CD4-positive, alpha-beta T cell (primary cell): ENCODE data around the gene DCBLD2. TPM values are rescaled to one million over a fixed set of nuclear protein-coding genes. Genes with fewer than 3 reads are reported as not detected.
"Not testable (repeated sequence)": the region's sequence is repeated elsewhere in the genome, so short reads cannot be mapped to it uniquely, and the experiment has no call there.

Experiments used
- ATAC-seq: fragments of 200-7000 bp; cut with Tn5 transposase; one replicate; pipeline ENCODE4 v1.10.0; 2022; ENCODE audit warnings: mild to moderate bottlenecking; ENCODE audit not compliant: poor library complexity
- CTCF ChIA-PET: fragments of 350-600 bp; sonication (Branson Sonifier 250); formaldehyde crosslinking; loops from one replicate; lab custom pipeline; 2021; ENCODE audit warnings: antibody characterized with exemption, inconsistent platforms; lab: Charles Lee
- POLR2A ChIA-PET: fragments of 350-600 bp; sonication (Branson Sonifier 250); formaldehyde crosslinking; loops from one replicate; lab custom pipeline; 2021; ENCODE audit warnings: antibody characterized with exemption, inconsistent platforms; lab: Charles Lee
- DNase-seq, 14 experiments: peaks; one replicate each; pipeline ENCODE4 v3.0.0-alpha.2; 2013 to 2020; ENCODE audit warnings: mixed read lengths in 2 of 14
- H3K27ac ChIP-seq, 2 donors: one replicate each; pipeline versions ENCODE4 v1.5.1 to v1.7.0; 2013; ENCODE audit warnings: low read length in 2 of 2, low read depth in 1 of 2, mild to moderate bottlenecking in 1 of 2
- H3K27me3 ChIP-seq, 2 experiments: 1 replicate in 1 of 2; 2 replicates in 1 of 2; pipeline versions ENCODE4 v1.6.1 to v1.7.0; 2013; ENCODE audit warnings: low read length in 2 of 2, control low read depth in 1 of 2, mild to moderate bottlenecking in 1 of 2, moderate library complexity in 1 of 2; ENCODE audit not compliant: insufficient read depth in 2 of 2, control insufficient read depth in 1 of 2
- H3K36me3 ChIP-seq: one replicate; pipeline ENCODE4 v1.6.1; 2013; ENCODE audit warnings: low read length, control low read depth; ENCODE audit not compliant: insufficient read depth
- H3K4me1 ChIP-seq: one replicate; pipeline ENCODE4 v1.6.1; 2013; ENCODE audit warnings: low read length, control low read depth; ENCODE audit not compliant: insufficient read depth
- H3K4me3 ChIP-seq: one replicate; pipeline ENCODE4 v1.5.1; 2013; ENCODE audit warnings: mild to moderate bottlenecking, low read length, moderate library complexity
- H3K9me3 ChIP-seq, 2 experiments: 1 replicate in 1 of 2; 2 replicates in 1 of 2; pipeline versions ENCODE4 v1.6.1 to v1.7.0; 2013; ENCODE audit warnings: low read length in 2 of 2, mild to moderate bottlenecking in 2 of 2, control low read depth in 1 of 2, moderate library complexity in 1 of 2; ENCODE audit not compliant: control insufficient read depth in 1 of 2, insufficient read depth in 1 of 2
- H3K27ac Mint-ChIP-seq: one replicate; pipeline ENCODE4 v1.8.0; 2020; ENCODE audit warnings: mixed read lengths
- H3K27me3 Mint-ChIP-seq: one replicate; pipeline ENCODE4 v1.8.0; 2021; ENCODE audit warnings: mixed read lengths
- H3K36me3 Mint-ChIP-seq: one replicate; pipeline ENCODE4 v1.8.0; 2021; ENCODE audit warnings: low read depth, mixed read lengths
- H3K4me1 Mint-ChIP-seq: one replicate; pipeline ENCODE4 v1.8.0; 2021; ENCODE audit warnings: low read depth, mixed read lengths
- H3K4me3 Mint-ChIP-seq: one replicate; pipeline ENCODE4 v1.8.0; 2020; ENCODE audit warnings: mild to moderate bottlenecking, mixed read lengths
- H3K9me3 Mint-ChIP-seq: one replicate; pipeline ENCODE4 v1.8.0; 2020; ENCODE audit warnings: mixed read lengths
- intact Hi-C, 2 experiments: fragments of 100-400 bp; cut with DNase I in 1 of 2; cut with micrococcal nuclease in 1 of 2; formaldehyde crosslinking; loops; one replicate each; pipeline versions ENCODE4 v1.15.1 to v1.9.0; 2023 to 2025; cut with DNase I, micrococcal nuclease
- total RNA-seq, 174 experiments: library from RNA in 2 of 174; stranded (reverse) in 2 of 174; gene quantifications; one replicate each; pipeline ENCODE4 v1.2.3 and lab custom pipeline; 2021 to 2026
- TF ChIP-seq, protein P1 (sequence below): fragments of 200-600 bp; IDR thresholded peaks from one replicate; pipeline ENCODE4 v1.8.0; 2022; ENCODE audit warnings: antibody characterized with exemption, mild to moderate bottlenecking

Gene DCBLD2
- total RNA-seq, 2 experiments from 2014 or later: 2.2 to 2.5 TPM

DNA sequence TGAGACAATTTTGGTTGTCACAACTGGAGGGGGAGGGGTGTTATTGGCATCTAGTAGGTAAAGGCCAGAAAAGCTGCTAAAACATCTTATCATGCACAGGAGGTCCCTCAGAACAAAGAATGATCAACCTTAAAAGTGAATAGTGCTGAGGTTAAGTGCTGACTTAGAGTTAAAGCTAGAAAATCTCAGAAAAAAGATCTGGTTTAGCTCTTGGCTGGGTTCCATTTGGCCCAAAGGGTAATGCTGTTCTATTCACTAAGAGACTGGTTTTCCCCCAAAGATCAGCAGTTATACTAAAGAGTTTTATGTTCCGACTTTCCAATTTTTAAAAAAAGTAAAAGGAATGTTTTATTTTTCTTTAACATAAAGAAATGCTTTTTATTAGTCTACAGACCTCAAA lies 15.6 kb downstream of the DCBLD2 start:
- Mint-ChIP-seq H3K4me3 (no peak overlapping the region), H3K27ac (no peak overlapping the region), H3K36me3 (peaks cover 6% of the 10 kb centered on the region), H3K27me3 (no peaks in the 10 kb centered on the region), H3K9me3 (no peaks in the 10 kb centered on the region), H3K4me1 (no peaks in the 10 kb centered on the region)
- POLR2A ChIA-PET: no interaction called here
- intact Hi-C loops: no loop called here
- no peaks in the 10 kb centered on the region for H3K9me3 ChIP-seq
- H3K4me3 ChIP-seq: no peak overlapping the region
- TF ChIP-seq, protein P1, sequence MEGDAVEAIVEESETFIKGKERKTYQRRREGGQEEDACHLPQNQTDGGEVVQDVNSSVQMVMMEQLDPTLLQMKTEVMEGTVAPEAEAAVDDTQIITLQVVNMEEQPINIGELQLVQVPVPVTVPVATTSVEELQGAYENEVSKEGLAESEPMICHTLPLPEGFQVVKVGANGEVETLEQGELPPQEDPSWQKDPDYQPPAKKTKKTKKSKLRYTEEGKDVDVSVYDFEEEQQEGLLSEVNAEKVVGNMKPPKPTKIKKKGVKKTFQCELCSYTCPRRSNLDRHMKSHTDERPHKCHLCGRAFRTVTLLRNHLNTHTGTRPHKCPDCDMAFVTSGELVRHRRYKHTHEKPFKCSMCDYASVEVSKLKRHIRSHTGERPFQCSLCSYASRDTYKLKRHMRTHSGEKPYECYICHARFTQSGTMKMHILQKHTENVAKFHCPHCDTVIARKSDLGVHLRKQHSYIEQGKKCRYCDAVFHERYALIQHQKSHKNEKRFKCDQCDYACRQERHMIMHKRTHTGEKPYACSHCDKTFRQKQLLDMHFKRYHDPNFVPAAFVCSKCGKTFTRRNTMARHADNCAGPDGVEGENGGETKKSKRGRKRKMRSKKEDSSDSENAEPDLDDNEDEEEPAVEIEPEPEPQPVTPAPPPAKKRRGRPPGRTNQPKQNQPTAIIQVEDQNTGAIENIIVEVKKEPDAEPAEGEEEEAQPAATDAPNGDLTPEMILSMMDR: no peak
- H3K36me3 ChIP-seq: no peaks in the 10 kb centered on the region
- ATAC-seq: no peak
- no peak for DNase-seq
- H3K4me1 ChIP-seq: no peaks in the 10 kb centered on the region
- CTCF ChIA-PET: no interaction called here
- no peak overlapping the region for H3K27ac ChIP-seq
- no peaks in the 10 kb centered on the region for H3K27me3 ChIP-seq

DNA sequence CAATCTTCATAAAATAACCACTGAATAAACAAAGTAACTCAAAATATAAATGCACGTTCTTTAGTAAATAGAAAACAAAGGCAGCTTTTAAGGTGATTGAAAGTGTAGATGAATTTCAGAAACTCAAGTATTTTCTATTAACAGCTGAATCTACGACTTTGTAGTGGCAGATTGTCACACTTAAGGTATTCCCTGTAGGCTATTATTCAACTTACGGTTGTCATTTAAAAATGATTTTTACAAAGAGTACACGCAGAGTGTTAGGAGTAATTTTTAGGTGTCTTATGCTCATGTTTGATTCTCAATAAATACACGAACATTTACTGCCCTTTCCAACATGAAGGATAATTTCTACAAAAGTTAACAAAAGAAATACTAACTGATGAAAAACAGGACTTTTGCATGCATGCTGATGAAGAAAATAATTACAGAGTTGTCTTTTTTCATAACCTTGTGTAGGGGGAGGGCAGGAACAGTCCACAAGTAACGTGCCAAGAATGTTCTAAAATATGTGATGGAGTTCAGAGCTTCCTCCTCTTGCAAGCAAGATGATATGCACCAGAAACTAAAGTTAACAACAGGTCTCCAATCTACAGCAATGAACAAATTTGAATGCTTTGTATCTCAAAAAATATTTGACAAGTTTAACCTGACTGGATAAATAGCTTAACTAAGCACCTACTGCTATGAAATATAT lies 16.7 kb downstream of the DCBLD2 start:
- Mint-ChIP-seq H3K27ac (no peak overlapping the region), H3K9me3 (no peaks in the 10 kb centered on the region), H3K4me3 (no peak overlapping the region), H3K27me3 (no peaks in the 10 kb centered on the region), H3K36me3 (peaks cover 9% of the 10 kb centered on the region), H3K4me1 (no peaks in the 10 kb centered on the region)
- Histone ChIP-seq H3K27ac (no peak overlapping the region), H3K4me3 (no peak overlapping the region), H3K27me3 (no peaks in the 10 kb centered on the region), H3K4me1 (no peaks in the 10 kb centered on the region), H3K36me3 (no peaks in the 10 kb centered on the region), H3K9me3 (no peaks in the 10 kb centered on the region)
- TF ChIP-seq, protein P1: no peak
- intact Hi-C loops: no loop called here
- ATAC-seq (no peak), DNase-seq (no peak)
- ChIA-PET POLR2A (interaction anchor here (0.6 to 1.4 kb wide), 2 partner anchors 17 to 1029 kb away, joined by 3 read pairs; partner anchors contain the start of gene DCBLD2), CTCF (no interaction called here)

DNA sequence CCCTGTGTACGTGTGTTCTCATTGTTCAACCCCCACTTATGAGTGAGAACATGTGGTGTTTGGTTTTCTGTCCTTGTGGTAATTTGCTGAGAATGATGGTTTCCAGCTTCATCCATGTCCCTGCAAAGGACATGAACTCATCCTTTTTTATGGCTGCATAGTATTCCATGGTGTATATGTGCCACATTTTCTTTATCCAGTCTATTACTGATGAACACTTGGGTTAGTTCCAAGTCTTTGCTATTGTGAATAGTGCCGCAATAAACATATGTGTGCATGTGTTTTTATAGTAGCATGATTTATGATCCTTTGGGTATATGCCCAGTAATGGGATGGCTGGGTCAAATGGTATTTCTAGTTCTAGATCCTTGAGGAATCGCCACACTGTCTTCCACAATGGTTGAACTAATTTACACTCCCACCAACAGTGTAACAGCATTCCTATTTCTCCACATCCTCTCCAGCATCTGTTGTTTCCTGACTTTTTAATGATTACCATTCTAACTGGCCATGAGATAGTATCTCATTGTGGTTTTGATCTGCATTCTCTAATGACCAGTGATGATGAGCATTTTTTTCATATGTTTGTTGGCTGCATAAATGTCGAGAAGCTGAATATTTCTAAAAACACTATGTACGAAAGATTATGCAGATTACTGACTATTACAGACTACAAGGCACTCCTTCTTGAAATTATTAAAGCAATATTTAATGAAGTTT lies 18.7 kb downstream of the DCBLD2 start:
- H3K27ac ChIP-seq, ATAC-seq, H3K27me3 Mint-ChIP-seq, H3K4me1 ChIP-seq, POLR2A ChIA-PET, H3K36me3 ChIP-seq, H3K4me3 ChIP-seq, H3K4me3 Mint-ChIP-seq, DNase-seq, H3K4me1 Mint-ChIP-seq, intact Hi-C loops, H3K27me3 ChIP-seq, H3K9me3 ChIP-seq, H3K9me3 Mint-ChIP-seq, H3K27ac Mint-ChIP-seq: not testable (repeated sequence)
- peaks cover 13% of the 10 kb centered on the region for H3K36me3 Mint-ChIP-seq
- CTCF ChIA-PET: interaction anchor here (0.6 kb wide), 1 partner anchor 23 kb away, joined by 4 read pairs; no protein-coding TSS in a partner anchor
